ENCODE data around the gene SAMD11.

DNA sequence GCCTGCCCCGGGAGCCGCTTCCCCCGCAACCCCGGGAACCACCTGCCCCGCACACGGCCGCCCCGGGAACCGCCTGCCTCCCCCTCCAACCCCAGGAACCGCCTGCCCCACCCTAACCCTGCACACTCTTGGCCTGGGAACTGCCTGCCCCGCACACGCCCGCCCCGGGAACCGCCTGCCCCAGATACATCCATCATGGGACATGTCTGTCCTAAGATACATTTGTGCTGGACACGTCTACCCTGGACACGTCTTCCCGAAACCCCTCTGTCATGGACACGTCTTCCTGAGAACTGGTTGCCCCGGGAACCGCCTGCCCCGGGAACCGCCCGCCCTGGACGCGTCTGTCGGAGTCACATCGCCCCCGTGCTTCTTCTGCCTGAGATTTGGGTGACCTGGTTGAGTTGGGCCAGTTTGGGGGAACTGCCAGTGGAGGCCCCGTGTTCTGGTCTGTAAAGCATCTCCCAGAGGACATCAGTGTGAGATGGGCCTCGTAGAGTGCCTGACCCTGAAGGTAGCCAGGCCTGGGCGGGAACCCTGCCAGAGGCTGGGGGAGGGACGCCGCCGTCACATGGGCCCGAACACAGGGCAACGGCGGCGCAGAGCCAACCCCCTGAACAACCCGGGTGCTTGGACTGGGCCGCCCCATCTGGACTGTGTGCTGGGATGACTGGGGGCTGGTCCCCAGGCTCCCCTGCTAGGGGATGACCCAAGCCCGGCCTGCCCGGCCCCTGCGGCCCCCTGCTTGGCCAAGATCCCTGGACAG lies 54.5 kb downstream of the SAMD11 start:
- TF ChIP-seq, protein P1, sequence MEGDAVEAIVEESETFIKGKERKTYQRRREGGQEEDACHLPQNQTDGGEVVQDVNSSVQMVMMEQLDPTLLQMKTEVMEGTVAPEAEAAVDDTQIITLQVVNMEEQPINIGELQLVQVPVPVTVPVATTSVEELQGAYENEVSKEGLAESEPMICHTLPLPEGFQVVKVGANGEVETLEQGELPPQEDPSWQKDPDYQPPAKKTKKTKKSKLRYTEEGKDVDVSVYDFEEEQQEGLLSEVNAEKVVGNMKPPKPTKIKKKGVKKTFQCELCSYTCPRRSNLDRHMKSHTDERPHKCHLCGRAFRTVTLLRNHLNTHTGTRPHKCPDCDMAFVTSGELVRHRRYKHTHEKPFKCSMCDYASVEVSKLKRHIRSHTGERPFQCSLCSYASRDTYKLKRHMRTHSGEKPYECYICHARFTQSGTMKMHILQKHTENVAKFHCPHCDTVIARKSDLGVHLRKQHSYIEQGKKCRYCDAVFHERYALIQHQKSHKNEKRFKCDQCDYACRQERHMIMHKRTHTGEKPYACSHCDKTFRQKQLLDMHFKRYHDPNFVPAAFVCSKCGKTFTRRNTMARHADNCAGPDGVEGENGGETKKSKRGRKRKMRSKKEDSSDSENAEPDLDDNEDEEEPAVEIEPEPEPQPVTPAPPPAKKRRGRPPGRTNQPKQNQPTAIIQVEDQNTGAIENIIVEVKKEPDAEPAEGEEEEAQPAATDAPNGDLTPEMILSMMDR (IDR thresholded peaks at IDR 0.05; ENCODE audit: low read depth, low read length, poor library complexity, severe bottlenecking) = no peak
- no peak for TF ChIP-seq EZH2phosphoT487 (IDR thresholded peaks at IDR 0.05; ENCODE audit: borderline replicate concordance, low read length)
